ENCODE results near the gene SF3B4.

GRCh38 chr1:149963358-149963757, 35.8 kb upstream of the SF3B4 start:
- TF ChIP-seq, protein P1, sequence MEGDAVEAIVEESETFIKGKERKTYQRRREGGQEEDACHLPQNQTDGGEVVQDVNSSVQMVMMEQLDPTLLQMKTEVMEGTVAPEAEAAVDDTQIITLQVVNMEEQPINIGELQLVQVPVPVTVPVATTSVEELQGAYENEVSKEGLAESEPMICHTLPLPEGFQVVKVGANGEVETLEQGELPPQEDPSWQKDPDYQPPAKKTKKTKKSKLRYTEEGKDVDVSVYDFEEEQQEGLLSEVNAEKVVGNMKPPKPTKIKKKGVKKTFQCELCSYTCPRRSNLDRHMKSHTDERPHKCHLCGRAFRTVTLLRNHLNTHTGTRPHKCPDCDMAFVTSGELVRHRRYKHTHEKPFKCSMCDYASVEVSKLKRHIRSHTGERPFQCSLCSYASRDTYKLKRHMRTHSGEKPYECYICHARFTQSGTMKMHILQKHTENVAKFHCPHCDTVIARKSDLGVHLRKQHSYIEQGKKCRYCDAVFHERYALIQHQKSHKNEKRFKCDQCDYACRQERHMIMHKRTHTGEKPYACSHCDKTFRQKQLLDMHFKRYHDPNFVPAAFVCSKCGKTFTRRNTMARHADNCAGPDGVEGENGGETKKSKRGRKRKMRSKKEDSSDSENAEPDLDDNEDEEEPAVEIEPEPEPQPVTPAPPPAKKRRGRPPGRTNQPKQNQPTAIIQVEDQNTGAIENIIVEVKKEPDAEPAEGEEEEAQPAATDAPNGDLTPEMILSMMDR (IDR thresholded peaks at IDR 0.05; ENCODE audit: low read depth, low read length) = no peak
- TF ChIP-seq POLR2A (IDR thresholded peaks at IDR 0.05; ENCODE audit: extremely low read depth, insufficient read length) (no peak), MYC (IDR thresholded peaks at IDR 0.05; ENCODE audit: low read depth, low read length) (no peak)
